RPMI8226 (cell line): ENCODE measurements around the gene SNX10.
A peak's percentile ranks its signal among the peaks of the same experiment; 100 is the strongest.

Experiments used
- DNase-seq: peaks from one replicate; pipeline ENCODE4 v3.0.0-alpha.2; 2015

Gene SNX10

GRCh38 chr7:26305090-26305868 lies 13.6 kb downstream of the SNX10 start:
- no peak for DNase-seq

- DNase-seq = no peak
These were observed 14.4 kb downstream of the SNX10 start for GRCh38 chr7:26305869-26306665.

- DNase-seq = no peak
These were observed 15.1 kb downstream of the SNX10 start for GRCh38 chr7:26306790-26307189.

GRCh38 chr7:26307226-26307625 lies 15.6 kb downstream of the SNX10 start:
- no peak for DNase-seq

- no peak for DNase-seq
These were observed 16.1 kb downstream of the SNX10 start for GRCh38 chr7:26307791-26308190.

GRCh38 chr7:26308551-26308950 lies 16.9 kb downstream of the SNX10 start:
- DNase-seq = no peak

GRCh38 chr7:26309089-26309488 lies 17.4 kb downstream of the SNX10 start:
- DNase-seq = no peak

- DNase-seq = no peak
These were observed 20.1 kb downstream of the SNX10 start for GRCh38 chr7:26311798-26312197.

- DNase-seq = no peak
These were observed 25.5 kb downstream of the SNX10 start for GRCh38 chr7:26317211-26317610.

- no peak for DNase-seq
These were observed 27.3 kb downstream of the SNX10 start for GRCh38 chr7:26318921-26319320.

GRCh38 chr7:26319636-26320035 lies 28.0 kb downstream of the SNX10 start:
- DNase-seq = no peak

- no peak for DNase-seq
These were observed 29.2 kb downstream of the SNX10 start for GRCh38 chr7:26320878-26321277.

- no peak for DNase-seq
These were observed 29.8 kb downstream of the SNX10 start for GRCh38 chr7:26321435-26321834.

- no peak for DNase-seq
These were observed 34.5 kb downstream of the SNX10 start for GRCh38 chr7:26326211-26326610.

GRCh38 chr7:26328498-26329390 lies 37.1 kb downstream of the SNX10 start:
- DNase-seq = no peak

- peak; percentile 16 for DNase-seq
These were observed 38.0 kb downstream of the SNX10 start for GRCh38 chr7:26329520-26330255.

- no peak for DNase-seq
These were observed 39.5 kb downstream of the SNX10 start for GRCh38 chr7:26331113-26331512.

- no peak for DNase-seq
These were observed 40.1 kb downstream of the SNX10 start for GRCh38 chr7:26331789-26332188.

- no peak for DNase-seq
These were observed 41.0 kb downstream of the SNX10 start for GRCh38 chr7:26332698-26333097.

GRCh38 chr7:26334166-26334859 lies 42.7 kb downstream of the SNX10 start:
- DNase-seq = no peak

- no peak for DNase-seq
These were observed 45.7 kb downstream of the SNX10 start for GRCh38 chr7:26337232-26337865.
